Spleen (tissue), 7 donors: ENCODE measurements around the gene NBEA.

Experiments used
- CTCF ChIP-seq, 11 experiments: fragments of 200-600 bp in 7 of 11; fragments of 450-650 bp in 4 of 11; sonication (generic) in 4 of 11; IDR thresholded peaks in 8 of 11; conservative IDR thresholded peaks in 3 of 11; 1 replicate in 7 of 11; 2 replicates in 4 of 11; pipeline versions ENCODE4 v1.4.0 to v1.8.0; 2016 to 2021; ENCODE audit warnings: antibody characterized with exemption in 11 of 11, inconsistent platforms in 4 of 11, mild to moderate bottlenecking in 1 of 11
- POLR2A ChIP-seq, 3 donors: fragments of 450-650 bp; IDR thresholded peaks; one replicate each; pipeline ENCODE4 v1.5.1; 2017; ENCODE audit warnings: antibody characterized with exemption in 3 of 3, mild to moderate bottlenecking in 1 of 3
- donor health status: DM: no; HTN: no; CAD: no; lungs with moderate emphysema.
- donor health status: DM: no; HTN: no; CAD: no.
- donor health status: DM: no; HTN: no; CAD: no.

DNA sequence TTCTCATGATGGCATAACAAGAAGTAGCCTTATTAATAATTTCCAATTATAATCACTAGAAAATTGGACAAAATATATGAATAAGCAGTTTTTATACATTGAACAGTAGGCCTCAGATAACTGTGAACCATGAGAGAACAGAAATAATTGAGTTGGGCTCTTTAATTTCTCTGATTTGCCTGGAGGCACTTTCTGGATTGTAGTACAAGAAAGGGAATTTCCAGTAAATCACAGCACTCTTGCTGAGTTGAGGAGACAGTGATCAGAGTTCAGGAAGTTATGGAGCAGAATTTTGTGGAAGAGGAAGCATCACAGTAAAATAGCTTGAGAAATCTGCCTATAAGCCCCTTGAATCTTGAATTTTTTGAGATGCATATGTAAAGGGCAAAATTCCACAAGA is 318.2 kb downstream of the NBEA start:
- TF ChIP-seq POLR2A (IDR thresholded peaks at IDR 0.05) (no peak), CTCF (IDR thresholded peaks at IDR 0.05 in 8 of 11, conservative IDR thresholded peaks at IDR 0.05 in 3 of 11) (no peak)
